ENCODE measurements around the gene NDUFB2. TPM values are rescaled to one million over a fixed set of nuclear protein-coding genes. Genes with fewer than 3 reads are reported as not detected.

NDUFB2 gene
- total and polyA plus RNA-seq, 2 donors (not counting 3 experiments of a cell fraction or from before 2014, with no cell fraction given): 197 to 1,075 TPM

- ChIA-PET CTCF (interaction anchor here (1.0 to 3.7 kb wide), 5 partner anchors 21 to 976 kb away, joined by 3 to 19 read pairs (median 10); no protein-coding TSS in a partner anchor), POLR2A (no interaction called here)
- H3K4me2 ChIP-seq (ENCODE audit: insufficient read depth, low read length): peak overlapping the region; percentile 16
- TF ChIP-seq EZH2 (IDR thresholded peaks at IDR 0.05; ENCODE audit: borderline replicate concordance, low read depth, low read length, severe bottlenecking) (no peak), GATA2 (IDR thresholded peaks at IDR 0.05; ENCODE audit: insufficient read depth, insufficient read length, low read depth, low read length) (no peak), FOS (IDR thresholded peaks at IDR 0.05; ENCODE audit: borderline replicate concordance, insufficient read depth, low read length) (no peak), MAX (IDR thresholded peaks at IDR 0.05; ENCODE audit: insufficient read depth, insufficient read length) (no peak), POLR2AphosphoS5 (IDR thresholded peaks at IDR 0.05; ENCODE audit: insufficient read depth, low read depth, low read length) (no peak), POLR2A (IDR thresholded peaks at IDR 0.05; ENCODE audit: low read depth, low read length) (no peak), MYC (IDR thresholded peaks at IDR 0.05; ENCODE audit: low read depth, low read length) (no peak), JUN (IDR thresholded peaks at IDR 0.05; ENCODE audit: borderline replicate concordance, insufficient read depth, insufficient read length, low read depth) (no peak)
- TF ChIP-seq, protein P1, sequence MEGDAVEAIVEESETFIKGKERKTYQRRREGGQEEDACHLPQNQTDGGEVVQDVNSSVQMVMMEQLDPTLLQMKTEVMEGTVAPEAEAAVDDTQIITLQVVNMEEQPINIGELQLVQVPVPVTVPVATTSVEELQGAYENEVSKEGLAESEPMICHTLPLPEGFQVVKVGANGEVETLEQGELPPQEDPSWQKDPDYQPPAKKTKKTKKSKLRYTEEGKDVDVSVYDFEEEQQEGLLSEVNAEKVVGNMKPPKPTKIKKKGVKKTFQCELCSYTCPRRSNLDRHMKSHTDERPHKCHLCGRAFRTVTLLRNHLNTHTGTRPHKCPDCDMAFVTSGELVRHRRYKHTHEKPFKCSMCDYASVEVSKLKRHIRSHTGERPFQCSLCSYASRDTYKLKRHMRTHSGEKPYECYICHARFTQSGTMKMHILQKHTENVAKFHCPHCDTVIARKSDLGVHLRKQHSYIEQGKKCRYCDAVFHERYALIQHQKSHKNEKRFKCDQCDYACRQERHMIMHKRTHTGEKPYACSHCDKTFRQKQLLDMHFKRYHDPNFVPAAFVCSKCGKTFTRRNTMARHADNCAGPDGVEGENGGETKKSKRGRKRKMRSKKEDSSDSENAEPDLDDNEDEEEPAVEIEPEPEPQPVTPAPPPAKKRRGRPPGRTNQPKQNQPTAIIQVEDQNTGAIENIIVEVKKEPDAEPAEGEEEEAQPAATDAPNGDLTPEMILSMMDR (IDR thresholded peaks at IDR 0.05; ENCODE audit: extremely low read depth in 1 of 2, insufficient read depth in 1 of 2, low read depth in 1 of 2, low read length in 2 of 2): no peak
- no peak overlapping the region for H3K9ac ChIP-seq (replicated peaks; ENCODE audit: extremely low read depth, insufficient read depth, low read length)
- H3K79me2 ChIP-seq (ENCODE audit: control insufficient read depth, insufficient read depth, low read length): no peaks in the 10 kb centered on the region
- no peak overlapping the region for H3K27ac ChIP-seq (ENCODE audit: insufficient read depth, low read depth, low read length)
- intact Hi-C loops (cut with micrococcal nuclease) (loop anchor here (5.0 to 10.0 kb wide), 2 partner anchors 859 to 981 kb away; no protein-coding TSS in a partner anchor), dilution Hi-C loops (cut with MboI; ENCODE audit: extremely low pct_ligation_motif_present, low sequenced_read_pairs) (no loop called here)
- peaks cover 0 to under 1% of the 10 kb centered on the region in 2 experiments for H3K36me3 ChIP-seq (ENCODE audit: control insufficient read depth in 2 of 2, extremely low read depth in 1 of 2, insufficient read depth in 2 of 2, low read length in 2 of 2)
- DNase-seq (ENCODE audit: low read depth, low spot score) (no peak), FAIRE-seq (no peak)
- peak overlapping the region in 2 of 3 experiments; percentile 22 to 76 for H3K4me3 ChIP-seq (replicated peaks in 1 of 3; ENCODE audit: insufficient read depth in 1 of 3, low read depth in 1 of 3, low read length in 3 of 3)
- H3K9me3 ChIP-seq (replicated peaks; ENCODE audit: control insufficient read depth, insufficient read depth, low read length): no peaks in the 10 kb centered on the region
- peaks cover 8% of the 10 kb centered on the region for H3K4me1 ChIP-seq (ENCODE audit: control insufficient read depth, extremely low read depth, insufficient read depth, low read length)
- no peaks in the 10 kb centered on the region for H4K20me1 ChIP-seq (replicated peaks; ENCODE audit: control insufficient read depth, extremely low read depth, insufficient read depth, low read length)
- BruUV-seq (replicated peaks): no TSS peak
- H3K27me3 ChIP-seq (ENCODE audit: control insufficient read depth in 2 of 2, insufficient read depth in 2 of 2, low read length in 2 of 2): peaks cover 0 to 3% of the 10 kb centered on the region in 2 experiments
- peak overlapping the region; percentile 70 for H2AFZ ChIP-seq (ENCODE audit: low read depth, low read length)
- H3K9me1 ChIP-seq (replicated peaks; ENCODE audit: control insufficient read depth, extremely low read depth, insufficient read depth, low read length): no peaks in the 10 kb centered on the region
Measured at GRCh38 chr7:140673774-140674155, 22.7 kb upstream of the NDUFB2 start.
